Tibial nerve (tissue), 4 donors: ENCODE results near the gene DPCD. TPM values are rescaled to one million over a fixed set of nuclear protein-coding genes. Genes with fewer than 3 reads are reported as not detected.

Source experiments
- DNase-seq, 2 donors: peaks; one replicate each; pipeline ENCODE4 v3.0.0-alpha.2; 2019; ENCODE audit warnings: low spot score in 2 of 2
- H3K27ac ChIP-seq, 4 donors: fragments of 200-600 bp; sonication (generic) in 3 of 4; one replicate each; pipeline ENCODE4 v1.5.1; 2017 to 2019; ENCODE audit warnings: mild to moderate bottlenecking in 1 of 4
- H3K27me3 ChIP-seq, 2 donors: fragments of 200-600 bp; sonication (generic) in 1 of 2; one replicate each; pipeline versions ENCODE4 v1.5.1 to v1.6.0; 2017 to 2019
- H3K36me3 ChIP-seq, 3 donors: fragments of 200-600 bp; sonication (generic); one replicate each; pipeline ENCODE4 v1.5.1; 2018 to 2019
- H3K4me1 ChIP-seq, 4 donors: fragments of 200-600 bp; sonication (generic) in 3 of 4; one replicate each; pipeline ENCODE4 v1.5.1; 2017 to 2019
- H3K4me3 ChIP-seq, 4 donors: fragments of 200-600 bp; sonication (generic) in 3 of 4; one replicate each; pipeline ENCODE4 v1.5.1; 2017 to 2019; ENCODE audit warnings: mild to moderate bottlenecking in 1 of 4, moderate library complexity in 1 of 4
- H3K9me3 ChIP-seq, 4 donors: fragments of 200-600 bp; sonication (generic) in 3 of 4; one replicate each; pipeline ENCODE4 v1.5.1; 2017 to 2019
- EP300 ChIP-seq, 2 donors: sonication (generic); formaldehyde crosslinking; IDR thresholded peaks; one replicate each; pipeline ENCODE4 v1.6.1; 2017; ENCODE audit warnings: antibody characterized with exemption in 2 of 2, mild to moderate bottlenecking in 1 of 2
- POLR2A ChIP-seq, 2 donors: fragments of 450-650 bp; IDR thresholded peaks; one replicate each; pipeline ENCODE4 v1.6.1; 2017; ENCODE audit warnings: antibody characterized with exemption in 2 of 2, mild to moderate bottlenecking in 2 of 2, moderate library complexity in 2 of 2
- WGBS, 2 donors: methylation state at CpG; one replicate each; pipeline ENCODE4 v1.1.5; 2018; 5-methylcytosine and 5-hydroxymethylcytosine counted together
- total RNA-seq, 4 donors: library from RNA; depleted of rRNA; stranded (reverse); fragments of >200 nt; gene quantifications; one replicate each; pipeline ENCODE4 v1.1.0, GENCODE V29; 2016
- TF ChIP-seq, protein P1 (sequence below), 5 experiments: fragments of 200-600 bp in 3 of 5; fragments of 450-650 bp in 2 of 5; sonication (generic) in 3 of 5; IDR thresholded peaks; one replicate each; pipeline ENCODE4 v1.5.1; 2016 to 2019; ENCODE audit warnings: antibody characterized with exemption in 5 of 5, mild to moderate bottlenecking in 3 of 5, moderate library complexity in 2 of 5

Gene DPCD
- total RNA-seq, 4 donors from 2014 or later = 6.0 to 28.5 (median 16.3) TPM

DNA sequence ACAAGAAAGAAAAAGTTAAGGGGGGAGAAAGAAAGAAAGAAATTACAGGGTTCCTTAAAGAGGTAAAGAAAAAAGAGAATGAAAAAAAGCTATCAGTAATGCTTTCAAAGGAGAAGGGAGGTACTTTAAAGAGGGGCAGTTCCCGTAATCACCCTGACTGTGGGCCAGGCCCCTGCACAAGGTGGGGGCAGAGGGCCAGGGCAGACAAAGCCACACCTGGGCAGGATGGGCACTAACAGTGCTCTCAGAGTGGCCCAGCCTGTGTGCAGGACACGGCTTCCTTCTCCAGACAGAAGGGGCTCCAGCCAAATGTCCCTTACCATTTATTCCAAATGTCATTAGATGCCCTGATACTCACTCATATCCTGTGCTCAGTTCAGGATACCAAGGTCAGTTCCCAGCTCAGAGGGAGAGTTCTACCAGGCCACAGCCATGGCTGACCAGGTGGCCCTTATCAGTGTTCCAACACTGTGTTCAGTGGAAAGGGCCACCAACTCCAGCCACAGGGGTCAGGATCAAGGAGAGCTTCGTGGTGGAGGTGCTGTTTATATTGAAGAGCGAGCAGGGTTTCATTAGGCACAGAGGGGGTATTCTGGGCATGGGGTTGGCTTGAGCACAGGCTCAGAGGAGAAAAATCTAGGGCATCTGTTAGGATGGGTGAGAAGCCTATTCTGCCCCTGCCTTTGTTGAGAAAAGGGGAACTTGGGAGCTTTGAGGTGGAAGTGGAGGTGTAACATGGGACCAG is 29.9 kb downstream of the DPCD start:
- no peak for DNase-seq
- 75 to 78% methylated on average over 4 of the region's 4 CpGs for WGBS, 2 donors
- TF ChIP-seq EP300 (IDR thresholded peaks at IDR 0.05) (no peak), POLR2A (IDR thresholded peaks at IDR 0.05) (no peak)
- TF ChIP-seq, protein P1, sequence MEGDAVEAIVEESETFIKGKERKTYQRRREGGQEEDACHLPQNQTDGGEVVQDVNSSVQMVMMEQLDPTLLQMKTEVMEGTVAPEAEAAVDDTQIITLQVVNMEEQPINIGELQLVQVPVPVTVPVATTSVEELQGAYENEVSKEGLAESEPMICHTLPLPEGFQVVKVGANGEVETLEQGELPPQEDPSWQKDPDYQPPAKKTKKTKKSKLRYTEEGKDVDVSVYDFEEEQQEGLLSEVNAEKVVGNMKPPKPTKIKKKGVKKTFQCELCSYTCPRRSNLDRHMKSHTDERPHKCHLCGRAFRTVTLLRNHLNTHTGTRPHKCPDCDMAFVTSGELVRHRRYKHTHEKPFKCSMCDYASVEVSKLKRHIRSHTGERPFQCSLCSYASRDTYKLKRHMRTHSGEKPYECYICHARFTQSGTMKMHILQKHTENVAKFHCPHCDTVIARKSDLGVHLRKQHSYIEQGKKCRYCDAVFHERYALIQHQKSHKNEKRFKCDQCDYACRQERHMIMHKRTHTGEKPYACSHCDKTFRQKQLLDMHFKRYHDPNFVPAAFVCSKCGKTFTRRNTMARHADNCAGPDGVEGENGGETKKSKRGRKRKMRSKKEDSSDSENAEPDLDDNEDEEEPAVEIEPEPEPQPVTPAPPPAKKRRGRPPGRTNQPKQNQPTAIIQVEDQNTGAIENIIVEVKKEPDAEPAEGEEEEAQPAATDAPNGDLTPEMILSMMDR (IDR thresholded peaks at IDR 0.05) = no peak
- Histone ChIP-seq H3K4me3 (no peak overlapping the region), H3K27ac (no peak overlapping the region), H3K36me3 (peaks cover 0 to 68% (median 5%) of the 10 kb centered on the region in 3 donors), H3K9me3 (no peaks in the 10 kb centered on the region), H3K27me3 (no peaks in the 10 kb centered on the region), H3K4me1 (peaks cover 0 to 24% (median 8%) of the 10 kb centered on the region in 4 donors)

DNA sequence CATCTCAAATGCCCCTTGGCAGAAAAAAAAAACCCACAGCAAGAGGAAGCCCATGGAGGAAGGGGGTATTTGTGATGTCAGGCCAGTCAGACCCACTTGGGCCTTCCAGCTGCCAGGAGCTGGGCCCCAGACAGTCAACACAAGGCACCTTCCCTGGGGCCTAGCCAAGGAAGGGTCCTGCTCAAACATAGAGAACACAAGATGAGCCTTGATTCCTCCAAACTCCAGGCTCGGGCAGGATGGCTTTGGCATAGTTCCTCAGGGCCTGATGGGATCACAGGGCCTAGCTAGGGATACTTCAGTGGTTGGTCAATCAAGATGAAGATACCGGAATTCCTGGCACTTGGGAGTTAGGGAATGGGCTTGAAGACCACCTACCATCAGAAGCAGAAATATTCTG is 30.8 kb downstream of the DPCD start:
- no peaks in the 10 kb centered on the region for H3K9me3 ChIP-seq
- TF ChIP-seq EP300 (IDR thresholded peaks at IDR 0.05) = no peak
- H3K4me3 ChIP-seq = no peak overlapping the region
- peaks cover 0 to 76% (median 5%) of the 10 kb centered on the region in 3 donors for H3K36me3 ChIP-seq
- peaks cover 0 to 24% (median 8%) of the 10 kb centered on the region in 4 donors for H3K4me1 ChIP-seq
- WGBS, 2 donors = 94 to 96% methylated on average over 2 of the region's 2 CpGs
- DNase-seq = no peak
- no peaks in the 10 kb centered on the region for H3K27me3 ChIP-seq
- no peak overlapping the region for H3K27ac ChIP-seq

DNA sequence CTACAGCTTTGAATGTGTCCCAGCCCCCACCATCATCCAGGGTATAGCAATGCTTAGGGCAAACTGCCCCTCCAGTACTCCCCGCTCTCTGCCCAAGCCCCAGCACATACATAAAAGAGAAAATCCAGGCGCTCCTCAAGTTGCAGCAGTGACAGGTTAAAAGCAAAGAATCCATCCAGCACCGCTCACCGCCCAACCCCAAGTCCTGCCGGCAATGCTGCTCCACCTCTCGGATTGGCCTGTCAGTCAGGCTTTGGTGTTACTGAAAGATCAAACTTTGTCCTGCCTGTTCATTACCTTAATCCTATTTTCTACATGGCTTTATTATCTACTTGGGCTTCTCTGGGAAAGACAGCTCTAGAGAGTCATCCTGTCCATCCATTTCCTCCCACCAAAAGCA is 31.9 kb downstream of the DPCD start:
- Histone ChIP-seq H3K27ac (no peak overlapping the region), H3K27me3 (no peaks in the 10 kb centered on the region), H3K9me3 (no peaks in the 10 kb centered on the region), H3K4me1 (peaks cover 0 to 13% (median 5%) of the 10 kb centered on the region in 4 donors), H3K4me3 (no peak overlapping the region), H3K36me3 (peaks cover 0 to 87% (median 5%) of the 10 kb centered on the region in 3 donors)
- TF ChIP-seq, protein P1 (IDR thresholded peaks at IDR 0.05) = no peak
- TF ChIP-seq EP300 (IDR thresholded peaks at IDR 0.05) = no peak
- no peak for TF ChIP-seq POLR2A (IDR thresholded peaks at IDR 0.05)
- DNase-seq = no peak
- WGBS, 2 donors = 94 to 97% methylated on average over 6 of the region's 6 CpGs

DNA sequence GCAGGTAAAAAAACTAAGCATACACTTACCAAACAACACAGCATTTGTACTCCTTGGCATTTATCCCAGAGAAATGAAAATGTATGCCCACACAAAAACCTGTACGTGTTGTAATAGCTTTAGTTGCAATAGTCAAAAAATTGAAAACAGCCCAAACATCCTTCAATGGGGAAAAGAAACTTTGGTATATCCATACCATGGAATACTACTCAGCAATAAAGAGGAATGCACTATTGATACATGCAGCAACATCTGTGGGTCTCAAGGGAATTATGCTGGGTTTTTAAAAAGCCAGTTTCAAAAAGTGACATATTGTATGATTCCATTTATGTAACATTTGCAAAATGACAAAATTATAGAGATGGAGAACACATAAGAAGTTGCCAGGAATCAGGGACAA is 35.4 kb downstream of the DPCD start:
- no peak for TF ChIP-seq EP300 (IDR thresholded peaks at IDR 0.05)
- TF ChIP-seq POLR2A (IDR thresholded peaks at IDR 0.05) = no peak
- TF ChIP-seq, protein P1 (IDR thresholded peaks at IDR 0.05) = no peak
- no peak for DNase-seq
- H3K27me3 ChIP-seq = no peaks in the 10 kb centered on the region
- 63 to 65% methylated on average over 1 of the region's 1 CpG for WGBS, 2 donors
- H3K9me3 ChIP-seq = no peaks in the 10 kb centered on the region
- no peaks in the 10 kb centered on the region for H3K4me1 ChIP-seq
- no peak overlapping the region for H3K4me3 ChIP-seq
- H3K36me3 ChIP-seq = peaks cover 0 to 76% (median 5%) of the 10 kb centered on the region in 3 donors
- H3K27ac ChIP-seq = no peak overlapping the region

DNA sequence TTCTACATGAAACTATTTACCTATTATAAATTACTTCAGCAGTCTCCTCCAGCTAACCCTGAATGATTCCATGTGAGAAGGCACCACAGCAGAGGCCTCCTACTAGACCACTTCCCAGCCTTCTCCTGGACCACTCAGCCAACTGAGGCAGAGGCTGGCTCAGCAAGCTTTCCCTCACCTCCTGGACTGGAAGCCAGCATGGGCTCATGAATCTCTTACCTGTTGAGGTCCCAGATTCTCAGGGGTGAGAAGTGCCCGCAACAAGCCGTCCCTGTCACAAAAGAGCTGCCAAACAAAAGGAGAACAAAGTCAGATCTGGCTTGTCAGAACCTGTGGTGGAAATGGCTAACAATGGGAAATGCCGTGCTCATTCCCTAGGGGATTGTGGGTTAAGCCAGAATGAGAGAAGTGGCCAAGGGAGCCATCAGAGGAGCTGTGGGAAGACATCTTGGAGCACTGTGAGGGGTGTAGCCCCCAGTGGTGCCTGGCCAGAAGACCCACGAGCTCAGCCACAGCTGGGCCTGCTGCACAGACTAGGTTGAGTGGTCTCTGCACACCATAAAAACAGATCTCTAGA is 36.5 kb downstream of the DPCD start:
- Histone ChIP-seq H3K27ac (no peak overlapping the region), H3K4me1 (no peaks in the 10 kb centered on the region), H3K4me3 (no peak overlapping the region), H3K27me3 (no peaks in the 10 kb centered on the region), H3K36me3 (peaks cover 0 to 72% (median 5%) of the 10 kb centered on the region in 3 donors), H3K9me3 (no peaks in the 10 kb centered on the region)
- 84 to 87% methylated on average over 4 of the region's 4 CpGs for WGBS, 2 donors
- no peak for DNase-seq
- TF ChIP-seq, protein P1 (IDR thresholded peaks at IDR 0.05) = no peak
- no peak for TF ChIP-seq EP300 (IDR thresholded peaks at IDR 0.05)
- TF ChIP-seq POLR2A (IDR thresholded peaks at IDR 0.05) = no peak
